Ishikawa (cell line): Measurements from ENCODE around the gene MUC2.
A peak's percentile ranks its signal among the peaks of the same experiment; 100 is the strongest.

Experiments used
- CEBPB ChIP-seq: IDR thresholded peaks from 2 replicates; pipeline ENCODE4 v1.6.1; 2012
- EGR1 ChIP-seq: IDR thresholded peaks from 2 replicates; pipeline ENCODE4 v1.6.1; 2012
- EP300 ChIP-seq: IDR thresholded peaks from 2 replicates; pipeline ENCODE4 v1.6.1; 2012; ENCODE audit warnings: borderline replicate concordance
- FOXM1 ChIP-seq: IDR thresholded peaks from 2 replicates; pipeline ENCODE4 v1.6.1; 2012; ENCODE audit warnings: low read depth, borderline replicate concordance
- TAF1 ChIP-seq: IDR thresholded peaks from 2 replicates; pipeline ENCODE4 v1.6.1; 2012; ENCODE audit warnings: low read depth, mild to moderate bottlenecking
- ZBTB7A ChIP-seq: IDR thresholded peaks from 2 replicates; pipeline ENCODE4 v1.6.1; 2012; ENCODE audit warnings: low read depth
- TF ChIP-seq, protein P1 (sequence below): IDR thresholded peaks from 2 replicates; pipeline ENCODE4 v1.6.1; 2012
- TF ChIP-seq, protein P2 (sequence below): IDR thresholded peaks from 2 replicates; pipeline ENCODE4 v1.6.1; 2012; ENCODE audit warnings: low read depth, mild to moderate bottlenecking
- TF ChIP-seq, protein P3 (sequence below): IDR thresholded peaks from 2 replicates; pipeline ENCODE4 v1.6.1; 2012

DNA sequence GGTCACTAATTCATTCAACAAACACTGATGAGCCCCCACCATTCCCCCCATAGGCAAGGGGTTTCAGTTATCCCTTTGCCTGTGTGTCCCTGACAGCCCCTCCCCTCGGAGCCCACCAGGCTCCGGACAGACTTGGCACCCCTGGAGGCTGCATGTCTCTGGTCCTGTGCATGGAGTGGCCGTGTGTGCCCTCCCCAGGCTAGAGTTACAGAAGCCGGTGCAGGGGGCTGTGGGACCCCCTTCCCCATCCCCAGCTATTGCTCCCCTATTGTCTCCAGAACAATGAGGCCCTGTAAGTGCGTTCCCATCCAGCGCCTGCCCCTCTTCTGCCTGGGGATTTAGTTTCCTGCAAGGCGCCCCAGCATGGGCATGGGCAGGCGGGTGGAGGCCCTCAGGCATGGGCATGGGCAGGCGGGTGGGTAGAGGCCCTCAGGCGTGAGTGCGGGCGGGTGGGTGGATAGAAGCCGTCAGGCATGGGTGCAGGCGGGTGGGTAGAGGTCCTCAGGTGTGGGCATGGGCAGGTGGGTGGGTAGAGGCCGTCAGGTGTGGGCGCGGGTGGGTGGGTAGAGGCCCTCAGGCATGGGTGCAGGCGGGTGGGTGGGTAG lies 1.5 kb downstream of the MUC2 start:
- TF ChIP-seq TAF1: no peak
- TF ChIP-seq, protein P1, sequence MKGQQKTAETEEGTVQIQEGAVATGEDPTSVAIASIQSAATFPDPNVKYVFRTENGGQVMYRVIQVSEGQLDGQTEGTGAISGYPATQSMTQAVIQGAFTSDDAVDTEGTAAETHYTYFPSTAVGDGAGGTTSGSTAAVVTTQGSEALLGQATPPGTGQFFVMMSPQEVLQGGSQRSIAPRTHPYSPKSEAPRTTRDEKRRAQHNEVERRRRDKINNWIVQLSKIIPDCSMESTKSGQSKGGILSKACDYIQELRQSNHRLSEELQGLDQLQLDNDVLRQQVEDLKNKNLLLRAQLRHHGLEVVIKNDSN: no peak
- TF ChIP-seq CEBPB: no peak
- TF ChIP-seq EGR1: no peak
- no peak for TF ChIP-seq FOXM1
- TF ChIP-seq ZBTB7A: peak; percentile 81
- TF ChIP-seq, protein P2, sequence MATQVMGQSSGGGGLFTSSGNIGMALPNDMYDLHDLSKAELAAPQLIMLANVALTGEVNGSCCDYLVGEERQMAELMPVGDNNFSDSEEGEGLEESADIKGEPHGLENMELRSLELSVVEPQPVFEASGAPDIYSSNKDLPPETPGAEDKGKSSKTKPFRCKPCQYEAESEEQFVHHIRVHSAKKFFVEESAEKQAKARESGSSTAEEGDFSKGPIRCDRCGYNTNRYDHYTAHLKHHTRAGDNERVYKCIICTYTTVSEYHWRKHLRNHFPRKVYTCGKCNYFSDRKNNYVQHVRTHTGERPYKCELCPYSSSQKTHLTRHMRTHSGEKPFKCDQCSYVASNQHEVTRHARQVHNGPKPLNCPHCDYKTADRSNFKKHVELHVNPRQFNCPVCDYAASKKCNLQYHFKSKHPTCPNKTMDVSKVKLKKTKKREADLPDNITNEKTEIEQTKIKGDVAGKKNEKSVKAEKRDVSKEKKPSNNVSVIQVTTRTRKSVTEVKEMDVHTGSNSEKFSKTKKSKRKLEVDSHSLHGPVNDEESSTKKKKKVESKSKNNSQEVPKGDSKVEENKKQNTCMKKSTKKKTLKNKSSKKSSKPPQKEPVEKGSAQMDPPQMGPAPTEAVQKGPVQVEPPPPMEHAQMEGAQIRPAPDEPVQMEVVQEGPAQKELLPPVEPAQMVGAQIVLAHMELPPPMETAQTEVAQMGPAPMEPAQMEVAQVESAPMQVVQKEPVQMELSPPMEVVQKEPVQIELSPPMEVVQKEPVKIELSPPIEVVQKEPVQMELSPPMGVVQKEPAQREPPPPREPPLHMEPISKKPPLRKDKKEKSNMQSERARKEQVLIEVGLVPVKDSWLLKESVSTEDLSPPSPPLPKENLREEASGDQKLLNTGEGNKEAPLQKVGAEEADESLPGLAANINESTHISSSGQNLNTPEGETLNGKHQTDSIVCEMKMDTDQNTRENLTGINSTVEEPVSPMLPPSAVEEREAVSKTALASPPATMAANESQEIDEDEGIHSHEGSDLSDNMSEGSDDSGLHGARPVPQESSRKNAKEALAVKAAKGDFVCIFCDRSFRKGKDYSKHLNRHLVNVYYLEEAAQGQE: no peak
- no peak for TF ChIP-seq EP300
- TF ChIP-seq, protein P3, sequence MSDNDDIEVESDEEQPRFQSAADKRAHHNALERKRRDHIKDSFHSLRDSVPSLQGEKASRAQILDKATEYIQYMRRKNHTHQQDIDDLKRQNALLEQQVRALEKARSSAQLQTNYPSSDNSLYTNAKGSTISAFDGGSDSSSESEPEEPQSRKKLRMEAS: no peak
